ENCODE measurements around the gene LDB2. TPM values are rescaled to one million over a fixed set of nuclear protein-coding genes. Genes with fewer than 3 reads are reported as not detected.

The LDB2 gene
- total and polyA plus RNA-seq, 2 experiments from 2014 or later: 48.6 to 80.1 TPM

DNA sequence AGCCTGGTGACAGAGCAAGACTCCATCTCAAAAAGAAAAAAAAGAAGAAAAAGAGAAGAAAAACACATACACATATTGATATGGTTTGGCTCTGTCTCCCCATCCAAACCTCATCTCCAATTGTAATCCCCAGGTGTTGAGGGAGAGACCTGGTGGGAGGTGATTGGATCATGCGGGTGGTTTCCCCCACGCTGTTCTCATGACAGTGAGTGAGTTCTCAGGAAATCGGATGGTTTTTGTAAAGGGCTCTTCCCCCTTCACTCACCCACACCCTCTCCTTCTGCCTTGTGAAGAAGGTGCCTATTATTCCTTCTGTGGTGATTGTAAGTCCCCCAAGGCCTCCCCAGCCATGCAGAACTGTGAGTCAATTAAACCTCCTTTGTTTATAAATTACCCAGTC lies 68.4 kb downstream of the LDB2 start:
- no peaks in the 10 kb centered on the region for H3K9me3 Mint-ChIP-seq
- no peaks in the 10 kb centered on the region for H3K36me3 ChIP-seq (ENCODE audit: insufficient read depth)
- H3K27ac Mint-ChIP-seq: peak overlapping the region; percentile 33; the same call in 1 of the 2 replicates
- H3K4me2 ChIP-seq: no peak overlapping the region
- peaks cover 4% of the 10 kb centered on the region; the same call in 1 of the 2 replicates for H3F3A ChIP-seq (replicated peaks; ENCODE audit: low read depth)
- H3K27me3 ChIP-seq (ENCODE audit: insufficient read depth): no peaks in the 10 kb centered on the region
- H3K4me3 ChIP-seq: no peak overlapping the region
- ATAC-seq (no peak), DNase-seq (ENCODE audit: low spot score) (no peak)
- peaks cover 4% of the 10 kb centered on the region; the same call in 2 of the 3 replicates for H3K36me3 Mint-ChIP-seq (ENCODE audit: low read depth)
- peaks cover 50% of the 10 kb centered on the region for H3K4me1 ChIP-seq (ENCODE audit: insufficient read depth)
- H3K27me3 Mint-ChIP-seq (ENCODE audit: insufficient read depth, low read depth, poor library complexity): no peaks in the 10 kb centered on the region
- H3K4me1 Mint-ChIP-seq: peaks cover 52% of the 10 kb centered on the region
- no peak overlapping the region for H2AFZ ChIP-seq
- no peak overlapping the region for H3K4me3 Mint-ChIP-seq
- no peak overlapping the region for H3K27ac ChIP-seq (ENCODE audit: low read depth)
- H3K79me2 ChIP-seq (replicated peaks; ENCODE audit: insufficient read depth): peaks cover 15% of the 10 kb centered on the region; the same call in 1 of the 2 replicates
- no peaks in the 10 kb centered on the region for H4K20me1 ChIP-seq (replicated peaks; ENCODE audit: insufficient read depth)
- no peaks in the 10 kb centered on the region for H3K9me2 ChIP-seq (ENCODE audit: insufficient read depth)
- TF ChIP-seq CREB1 (CRISPR knock-in tag; IDR thresholded peaks at IDR 0.05; ENCODE audit: low read depth): no peak
- TF ChIP-seq, protein P1, sequence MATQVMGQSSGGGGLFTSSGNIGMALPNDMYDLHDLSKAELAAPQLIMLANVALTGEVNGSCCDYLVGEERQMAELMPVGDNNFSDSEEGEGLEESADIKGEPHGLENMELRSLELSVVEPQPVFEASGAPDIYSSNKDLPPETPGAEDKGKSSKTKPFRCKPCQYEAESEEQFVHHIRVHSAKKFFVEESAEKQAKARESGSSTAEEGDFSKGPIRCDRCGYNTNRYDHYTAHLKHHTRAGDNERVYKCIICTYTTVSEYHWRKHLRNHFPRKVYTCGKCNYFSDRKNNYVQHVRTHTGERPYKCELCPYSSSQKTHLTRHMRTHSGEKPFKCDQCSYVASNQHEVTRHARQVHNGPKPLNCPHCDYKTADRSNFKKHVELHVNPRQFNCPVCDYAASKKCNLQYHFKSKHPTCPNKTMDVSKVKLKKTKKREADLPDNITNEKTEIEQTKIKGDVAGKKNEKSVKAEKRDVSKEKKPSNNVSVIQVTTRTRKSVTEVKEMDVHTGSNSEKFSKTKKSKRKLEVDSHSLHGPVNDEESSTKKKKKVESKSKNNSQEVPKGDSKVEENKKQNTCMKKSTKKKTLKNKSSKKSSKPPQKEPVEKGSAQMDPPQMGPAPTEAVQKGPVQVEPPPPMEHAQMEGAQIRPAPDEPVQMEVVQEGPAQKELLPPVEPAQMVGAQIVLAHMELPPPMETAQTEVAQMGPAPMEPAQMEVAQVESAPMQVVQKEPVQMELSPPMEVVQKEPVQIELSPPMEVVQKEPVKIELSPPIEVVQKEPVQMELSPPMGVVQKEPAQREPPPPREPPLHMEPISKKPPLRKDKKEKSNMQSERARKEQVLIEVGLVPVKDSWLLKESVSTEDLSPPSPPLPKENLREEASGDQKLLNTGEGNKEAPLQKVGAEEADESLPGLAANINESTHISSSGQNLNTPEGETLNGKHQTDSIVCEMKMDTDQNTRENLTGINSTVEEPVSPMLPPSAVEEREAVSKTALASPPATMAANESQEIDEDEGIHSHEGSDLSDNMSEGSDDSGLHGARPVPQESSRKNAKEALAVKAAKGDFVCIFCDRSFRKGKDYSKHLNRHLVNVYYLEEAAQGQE (IDR thresholded peaks at IDR 0.05; ENCODE audit: unreplicated experiment): no peak
- no peak for TF ChIP-seq EZH2phosphoT487 (IDR thresholded peaks at IDR 0.05; ENCODE audit: unreplicated experiment)
- TF ChIP-seq EZH2 (IDR thresholded peaks at IDR 0.05; ENCODE audit: low read depth, unreplicated experiment): no peak
- TF ChIP-seq, protein P2, sequence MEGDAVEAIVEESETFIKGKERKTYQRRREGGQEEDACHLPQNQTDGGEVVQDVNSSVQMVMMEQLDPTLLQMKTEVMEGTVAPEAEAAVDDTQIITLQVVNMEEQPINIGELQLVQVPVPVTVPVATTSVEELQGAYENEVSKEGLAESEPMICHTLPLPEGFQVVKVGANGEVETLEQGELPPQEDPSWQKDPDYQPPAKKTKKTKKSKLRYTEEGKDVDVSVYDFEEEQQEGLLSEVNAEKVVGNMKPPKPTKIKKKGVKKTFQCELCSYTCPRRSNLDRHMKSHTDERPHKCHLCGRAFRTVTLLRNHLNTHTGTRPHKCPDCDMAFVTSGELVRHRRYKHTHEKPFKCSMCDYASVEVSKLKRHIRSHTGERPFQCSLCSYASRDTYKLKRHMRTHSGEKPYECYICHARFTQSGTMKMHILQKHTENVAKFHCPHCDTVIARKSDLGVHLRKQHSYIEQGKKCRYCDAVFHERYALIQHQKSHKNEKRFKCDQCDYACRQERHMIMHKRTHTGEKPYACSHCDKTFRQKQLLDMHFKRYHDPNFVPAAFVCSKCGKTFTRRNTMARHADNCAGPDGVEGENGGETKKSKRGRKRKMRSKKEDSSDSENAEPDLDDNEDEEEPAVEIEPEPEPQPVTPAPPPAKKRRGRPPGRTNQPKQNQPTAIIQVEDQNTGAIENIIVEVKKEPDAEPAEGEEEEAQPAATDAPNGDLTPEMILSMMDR (conservative IDR thresholded peaks at IDR 0.05; ENCODE audit: low read depth in 2 of 2): no peak
- no peak for TF ChIP-seq ZNF114 (CRISPR knock-in tag; IDR thresholded peaks at IDR 0.05)
- no peak for TF ChIP-seq STAT1 (IDR thresholded peaks at IDR 0.05; ENCODE audit: unreplicated experiment)

DNA sequence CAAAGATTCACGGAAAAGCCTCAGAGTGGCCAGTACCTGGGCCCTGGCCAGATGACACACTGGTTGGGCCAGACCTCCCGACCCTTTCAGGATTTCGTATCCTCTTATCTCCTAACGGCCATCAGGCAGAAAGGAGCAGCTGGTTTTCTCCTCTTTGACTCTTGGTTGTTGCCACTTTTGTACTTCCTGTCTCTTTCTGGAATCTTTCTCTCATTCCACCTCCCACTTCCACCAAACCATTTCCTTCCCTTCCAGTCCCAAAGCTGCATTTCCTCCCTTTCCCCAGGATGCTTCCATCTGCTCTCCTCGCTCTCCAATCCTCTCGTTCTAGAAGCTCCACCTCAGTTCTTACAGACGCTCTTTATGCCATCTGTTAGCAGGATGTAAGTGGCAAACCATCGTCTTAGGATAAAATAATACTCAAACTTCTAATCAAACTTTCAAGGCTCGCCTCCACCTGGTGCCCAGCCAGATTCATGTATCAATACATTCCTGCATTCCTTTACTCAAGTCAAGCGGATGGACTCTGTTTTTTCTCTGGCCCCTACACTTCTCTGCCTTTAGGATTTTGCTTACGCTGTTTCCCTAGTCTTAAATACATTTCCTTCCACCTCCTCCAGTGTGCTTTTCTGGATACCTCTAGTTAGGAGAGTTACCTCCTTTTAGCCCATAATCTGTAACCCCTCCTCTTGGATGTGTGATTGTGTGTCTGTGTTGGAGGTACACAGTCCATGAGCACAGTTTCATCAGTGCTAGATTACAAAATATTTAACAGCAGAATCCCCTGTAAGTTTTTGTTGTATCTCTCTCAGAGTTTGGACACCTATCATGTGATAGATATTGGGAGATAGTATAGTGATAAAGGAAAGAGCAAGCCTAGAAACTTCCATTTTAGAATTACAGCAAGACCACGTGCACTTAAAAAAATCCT lies 70.4 kb downstream of the LDB2 start:
- peak; percentile 53 for ATAC-seq
- peak overlapping the region; percentile 1; the same call in 1 of the 3 replicates for H3K4me3 Mint-ChIP-seq

More for the DNA sequence above, 70.4 kb downstream of the LDB2 start:
- Mint-ChIP-seq H3K4me1 (peaks cover 64% of the 10 kb centered on the region), H3K27me3 (ENCODE audit: insufficient read depth, low read depth, poor library complexity) (no peaks in the 10 kb centered on the region), H3K9me3 (no peaks in the 10 kb centered on the region), H3K27ac (peak overlapping the region; percentile 87), H3K36me3 (ENCODE audit: low read depth) (peaks cover 12% of the 10 kb centered on the region)
- Histone ChIP-seq H3K9me2 (ENCODE audit: insufficient read depth) (no peaks in the 10 kb centered on the region), H3K27ac (ENCODE audit: low read depth) (peak overlapping the region; percentile 48), H2AFZ (no peak overlapping the region), H3K4me1 (ENCODE audit: insufficient read depth) (peaks cover 49% of the 10 kb centered on the region), H3K79me2 (replicated peaks; ENCODE audit: insufficient read depth) (peaks cover 19% of the 10 kb centered on the region; the same call in 1 of the 2 replicates), H4K20me1 (replicated peaks; ENCODE audit: insufficient read depth) (no peaks in the 10 kb centered on the region), H3K36me3 (ENCODE audit: insufficient read depth) (no peaks in the 10 kb centered on the region), H3F3A (replicated peaks; ENCODE audit: low read depth) (peaks cover 4% of the 10 kb centered on the region; the same call in 1 of the 2 replicates), H3K4me2 (peak overlapping the region; percentile 53; the same call in 1 of the 2 replicates), H3K4me3 (no peak overlapping the region), H3K27me3 (ENCODE audit: insufficient read depth) (no peaks in the 10 kb centered on the region)
- peak; percentile 51 for DNase-seq (ENCODE audit: low spot score)
- TF ChIP-seq ZNF331 (CRISPR knock-in tag; IDR thresholded peaks at IDR 0.05; ENCODE audit: low read depth) (no peak), EZH2phosphoT487 (IDR thresholded peaks at IDR 0.05; ENCODE audit: unreplicated experiment) (no peak)
